Aorta (tissue), 5 donors: Measurements from ENCODE around the gene ZMYM2. TPM values are rescaled to one million over a fixed set of nuclear protein-coding genes. Genes with fewer than 3 reads are reported as not detected.

Experiments used
- ATAC-seq: fragments of 200-7000 bp; cut with Tn5 transposase; one replicate; pipeline ENCODE4 v1.9.1; 2022; ENCODE audit warnings: moderate library complexity; ENCODE audit not compliant: low FRiP score
- DNase-seq, 2 donors: peaks; one replicate each; pipeline ENCODE4 v3.0.0-alpha.2; 2020
- H3K27ac ChIP-seq, 2 donors: one replicate each; pipeline ENCODE4 v1.5.1; 2013; ENCODE audit warnings: low read length in 2 of 2, mild to moderate bottlenecking in 2 of 2, moderate library complexity in 2 of 2, control low read depth in 1 of 2, inconsistent platforms in 1 of 2, low read depth in 1 of 2
- H3K27me3 ChIP-seq, 2 donors: one replicate each; pipeline ENCODE4 v1.6.1; 2013; ENCODE audit warnings: control low read depth in 1 of 2, low read length in 1 of 2, mild to moderate bottlenecking in 1 of 2, moderate library complexity in 1 of 2; ENCODE audit not compliant: insufficient read depth in 2 of 2, control insufficient read depth in 1 of 2
- H3K36me3 ChIP-seq, 2 donors: one replicate each; pipeline ENCODE4 v1.6.1; 2013; ENCODE audit warnings: control low read depth in 1 of 2, low read length in 1 of 2, mild to moderate bottlenecking in 1 of 2; ENCODE audit not compliant: insufficient read depth in 2 of 2, control insufficient read depth in 1 of 2
- H3K4me1 ChIP-seq, 2 donors: one replicate each; pipeline ENCODE4 v1.6.1; 2013; ENCODE audit warnings: low read length in 2 of 2, control low read depth in 1 of 2, mild to moderate bottlenecking in 1 of 2, moderate library complexity in 1 of 2; ENCODE audit not compliant: insufficient read depth in 2 of 2, control insufficient read depth in 1 of 2
- H3K4me3 ChIP-seq, 2 donors: one replicate each; pipeline ENCODE4 v1.5.1; 2013; ENCODE audit warnings: low read length in 2 of 2, control low read depth in 1 of 2, mild to moderate bottlenecking in 1 of 2
- H3K9me3 ChIP-seq: one replicate; pipeline ENCODE4 v1.6.1; 2013; ENCODE audit warnings: mild to moderate bottlenecking, low read length; ENCODE audit not compliant: control insufficient read depth
- WGBS, 2 donors: extraction: QIAGEN DNeasy Blood & Tissue Kit; methylation state at CpG; one replicate each; pipeline ENCODE4 v1.1.7; 2013; 5-methylcytosine and 5-hydroxymethylcytosine counted together
- intact Hi-C, 2 donors: fragments of 100-400 bp; cut with DNase I; formaldehyde crosslinking; loops; one replicate each; pipeline versions ENCODE4 v1.14.2 to v1.15.0; 2022
- polyA plus RNA-seq, 2 donors: library from polyadenylated mRNA; stranded (reverse); fragments of 200-250 nt; gene quantifications; one replicate each; pipeline ENCODE4 v1.2.3, GENCODE V29; 2013
- total RNA-seq, 2 donors: library from RNA; stranded (reverse); fragmentation: NEBNext Ultra II Directional; extraction: Animal tissue kit (Norgen Biotek cat#: 25700); gene quantifications; one replicate each; pipeline ENCODE4 v1.2.1, GENCODE V29; 2021
- donor health status: healthy with polysubstance abuse.
- donor health status: Bipolar disorder and iron deficiency.
- donor health status: DM: no; HTN: no; CAD: no.
- donor health status: DM: no; HTN: no; CAD: no.
- donor health status: DM: yes; HTN: yes; CAD: no.

The ZMYM2 gene
- total and polyA plus RNA-seq, 4 donors, result 12.9 to 118 (median 56.8) TPM

- DNase-seq (no peak), ATAC-seq (no peak)
- H3K36me3 ChIP-seq, result peaks cover 0 to 4% of the 10 kb centered on the region in 2 donors
- intact Hi-C loops, result no loop called here
- H3K4me1 ChIP-seq, result no peaks in the 10 kb centered on the region
- H3K9me3 ChIP-seq, result no peaks in the 10 kb centered on the region
- no peak overlapping the region for H3K27ac ChIP-seq
- WGBS, 2 donors, result 92% methylated on average over 3 of the region's 3 CpGs
- no peak overlapping the region for H3K4me3 ChIP-seq
- H3K27me3 ChIP-seq, result no peaks in the 10 kb centered on the region
Observed at GRCh38 chr13:19998960-19999359, 40.4 kb downstream of the ZMYM2 start.

GRCh38 chr13:20000062-20000552 is 41.6 kb downstream of the ZMYM2 start:
- intact Hi-C loops, result no loop called here
- Histone ChIP-seq H3K4me3 (no peak overlapping the region), H3K4me1 (no peaks in the 10 kb centered on the region), H3K36me3 (peaks cover 0 to 4% of the 10 kb centered on the region in 2 donors), H3K9me3 (no peaks in the 10 kb centered on the region), H3K27me3 (no peaks in the 10 kb centered on the region), H3K27ac (no peak overlapping the region)
- ATAC-seq, result no peak
- 86 to 89% methylated on average over 5 of the region's 5 CpGs for WGBS, 2 donors
- DNase-seq, result no peak

GRCh38 chr13:20001366-20002190 is 43.1 kb downstream of the ZMYM2 start:
- H3K4me1 ChIP-seq, result no peaks in the 10 kb centered on the region
- H3K9me3 ChIP-seq, result no peaks in the 10 kb centered on the region
- no peak overlapping the region for H3K27ac ChIP-seq
- no peak overlapping the region for H3K4me3 ChIP-seq
- 53 to 64% methylated on average over 4 of the region's 4 CpGs for WGBS, 2 donors
- DNase-seq (no peak), ATAC-seq (no peak)
- peaks cover 0 to 4% of the 10 kb centered on the region in 2 donors for H3K36me3 ChIP-seq
- intact Hi-C loops, result no loop called here
- no peaks in the 10 kb centered on the region for H3K27me3 ChIP-seq

GRCh38 chr13:20002787-20003186 is 44.3 kb downstream of the ZMYM2 start:
- H3K4me3 ChIP-seq, result no peak overlapping the region
- no peaks in the 10 kb centered on the region for H3K4me1 ChIP-seq
- no peak overlapping the region for H3K27ac ChIP-seq
- ATAC-seq (no peak), DNase-seq (no peak)
- WGBS, 2 donors, result 38 to 40% methylated on average over 3 of the region's 3 CpGs
- intact Hi-C loops, result no loop called here
- no peaks in the 10 kb centered on the region for H3K27me3 ChIP-seq
- peaks cover 0 to 4% of the 10 kb centered on the region in 2 donors for H3K36me3 ChIP-seq
- H3K9me3 ChIP-seq, result no peaks in the 10 kb centered on the region

- H3K36me3 ChIP-seq, result peaks cover 4% of the 10 kb centered on the region in 2 donors
- no peaks in the 10 kb centered on the region for H3K4me1 ChIP-seq
- H3K27me3 ChIP-seq, result no peaks in the 10 kb centered on the region
- intact Hi-C loops, result no loop called here
- DNase-seq (no peak), ATAC-seq (no peak)
- no peak overlapping the region for H3K4me3 ChIP-seq
- H3K27ac ChIP-seq, result no peak overlapping the region
- H3K9me3 ChIP-seq, result no peaks in the 10 kb centered on the region
- 53 to 70% methylated on average over 1 of the region's 1 CpG for WGBS, 2 donors
Observed at GRCh38 chr13:20006206-20006605, 47.7 kb downstream of the ZMYM2 start.

- H3K4me3 ChIP-seq, result no peak overlapping the region
- DNase-seq, result no peak
- no peaks in the 10 kb centered on the region for H3K9me3 ChIP-seq
- H3K27ac ChIP-seq, result no peak overlapping the region
- intact Hi-C loops, result no loop called here
- no peaks in the 10 kb centered on the region for H3K27me3 ChIP-seq
- no peaks in the 10 kb centered on the region for H3K4me1 ChIP-seq
- no peaks in the 10 kb centered on the region for H3K36me3 ChIP-seq
- WGBS, 2 donors, result 98 to 99% methylated on average over 2 of the region's 2 CpGs
- no peak for ATAC-seq
Observed at GRCh38 chr13:20015763-20016162, 57.2 kb downstream of the ZMYM2 start.

- H3K4me3 ChIP-seq, result no peak overlapping the region
- intact Hi-C loops, result no loop called here
- no peaks in the 10 kb centered on the region for H3K36me3 ChIP-seq
- no peaks in the 10 kb centered on the region for H3K27me3 ChIP-seq
- no peaks in the 10 kb centered on the region for H3K4me1 ChIP-seq
- H3K9me3 ChIP-seq, result no peaks in the 10 kb centered on the region
- WGBS, 2 donors, result 96 to 100% methylated on average over 3 of the region's 3 CpGs
- no peak overlapping the region for H3K27ac ChIP-seq
- ATAC-seq (no peak), DNase-seq (no peak)
Observed at GRCh38 chr13:20016649-20017364, 58.3 kb downstream of the ZMYM2 start.

- DNase-seq (no peak), ATAC-seq (no peak)
- H3K4me1 ChIP-seq, result no peaks in the 10 kb centered on the region
- intact Hi-C loops, result no loop called here
- WGBS, 2 donors, result 91 to 100% methylated on average over 1 of the region's 1 CpG
- no peak overlapping the region for H3K4me3 ChIP-seq
- H3K27me3 ChIP-seq, result no peaks in the 10 kb centered on the region
- H3K36me3 ChIP-seq, result no peaks in the 10 kb centered on the region
- H3K27ac ChIP-seq, result no peak overlapping the region
- no peaks in the 10 kb centered on the region for H3K9me3 ChIP-seq
Observed at GRCh38 chr13:20017365-20017711, 58.8 kb downstream of the ZMYM2 start.

GRCh38 chr13:20019043-20019442 is 60.5 kb downstream of the ZMYM2 start:
- no peak for ATAC-seq
- no peak for DNase-seq
- intact Hi-C loops, result no loop called here
- no peaks in the 10 kb centered on the region for H3K9me3 ChIP-seq
- H3K4me1 ChIP-seq, result no peaks in the 10 kb centered on the region
- H3K36me3 ChIP-seq, result no peaks in the 10 kb centered on the region
- H3K27ac ChIP-seq, result no peak overlapping the region
- no peak overlapping the region for H3K4me3 ChIP-seq
- no peaks in the 10 kb centered on the region for H3K27me3 ChIP-seq
- WGBS, 2 donors, result 92 to 93% methylated on average over 2 of the region's 2 CpGs
